DND-41 (cell line): Measurements from ENCODE around the gene DNAH1.

Experiments used
- ATAC-seq: fragments of 200-7000 bp; cut with Tn5 transposase; 3 replicates; pipeline ENCODE4 v1.9.1; 2021; ENCODE audit warnings: low read depth; ENCODE audit not compliant: insufficient read depth
- DNase-seq: peaks from one replicate; pipeline ENCODE4 v3.0.0-alpha.2; 2020
- H2AFZ ChIP-seq: 2 replicates; pipeline ENCODE4 v1.6.0; 2012; ENCODE audit warnings: low read depth, low read length
- H3K27ac ChIP-seq: 2 replicates; pipeline ENCODE4 v1.5.1; 2012; ENCODE audit warnings: low read length, inconsistent platforms
- H3K27me3 ChIP-seq: fragments of 200-600 bp; sonication (generic); 2 replicates; pipeline ENCODE4 v1.6.0; 2012; ENCODE audit warnings: low read length, mild to moderate bottlenecking, inconsistent platforms; ENCODE audit not compliant: insufficient read depth, poor library complexity
- H3K36me3 ChIP-seq: 2 replicates; pipeline ENCODE4 v1.5.1; 2012; ENCODE audit warnings: low read length, inconsistent platforms; ENCODE audit not compliant: insufficient read depth
- H3K4me1 ChIP-seq: 2 replicates; pipeline ENCODE4 v1.5.1; 2012; ENCODE audit warnings: mild to moderate bottlenecking, low read length; ENCODE audit not compliant: insufficient read depth
- H3K4me2 ChIP-seq: 2 replicates; pipeline ENCODE4 v1.6.0; 2012; ENCODE audit warnings: mild to moderate bottlenecking, moderate library complexity, low read length, inconsistent platforms; ENCODE audit not compliant: insufficient read depth
- H3K4me3 ChIP-seq, 2 experiments: fragments of 200-600 bp in 1 of 2; shearing (Covaris generic) in 1 of 2; 2 replicates each; pipeline ENCODE4 v1.5.1; 2012 to 2016; ENCODE audit warnings: inconsistent platforms in 2 of 2, low read length in 2 of 2, mild to moderate bottlenecking in 2 of 2, low read depth in 1 of 2, moderate library complexity in 1 of 2
- H3K79me2 ChIP-seq: 2 replicates; pipeline ENCODE4 v1.6.0; 2012; ENCODE audit warnings: low read length, inconsistent platforms; ENCODE audit not compliant: insufficient read depth
- H3K9ac ChIP-seq: 2 replicates; pipeline ENCODE4 v1.6.0; 2012; ENCODE audit warnings: low read depth, mild to moderate bottlenecking, inconsistent platforms, low read length, moderate library complexity
- H3K9me3 ChIP-seq: 2 replicates; pipeline ENCODE4 v1.5.1; 2012; ENCODE audit warnings: low read length, moderate library complexity, mild to moderate bottlenecking, inconsistent platforms; ENCODE audit not compliant: insufficient read depth, severe bottlenecking
- H4K20me1 ChIP-seq: 2 replicates; pipeline ENCODE4 v1.6.0; 2012; ENCODE audit warnings: low read length; ENCODE audit not compliant: insufficient read depth
- CTCF ChIP-seq: IDR thresholded peaks from 2 replicates; pipeline ENCODE4 v1.5.1; 2012; ENCODE audit warnings: borderline replicate concordance, low read length, moderate library complexity, mild to moderate bottlenecking; ENCODE audit not compliant: poor library complexity, severe bottlenecking; ENCODE audit errors: extremely low read depth
- EZH2 ChIP-seq: IDR thresholded peaks from 3 replicates; pipeline ENCODE4 v1.6.1; 2012; ENCODE audit warnings: borderline replicate concordance, low read depth, mild to moderate bottlenecking, moderate library complexity, low read length, inconsistent platforms; ENCODE audit not compliant: severe bottlenecking

Gene DNAH1

GRCh38 chr3:52422669-52423068, 106.5 kb downstream of the DNAH1 start:
- peaks cover 10% of the 10 kb centered on the region; the same call in 1 of the 2 replicates for H3K36me3 ChIP-seq
- H3K4me1 ChIP-seq, result no peaks in the 10 kb centered on the region
- no peak for TF ChIP-seq EZH2
- no peak for TF ChIP-seq CTCF
- H3K9me3 ChIP-seq, result no peaks in the 10 kb centered on the region
- H3K4me3 ChIP-seq, result no peak overlapping the region
- H3K27ac ChIP-seq, result no peak overlapping the region
- no peaks in the 10 kb centered on the region for H4K20me1 ChIP-seq
- H3K79me2 ChIP-seq, result no peaks in the 10 kb centered on the region; the same call in 1 of the 2 replicates
- H3K27me3 ChIP-seq, result no peaks in the 10 kb centered on the region
- DNase-seq (no peak), ATAC-seq (no peak)
- H3K4me2 ChIP-seq, result no peak overlapping the region
- H2AFZ ChIP-seq, result no peak overlapping the region
- no peak overlapping the region for H3K9ac ChIP-seq

- ATAC-seq (no peak), DNase-seq (no peak)
- TF ChIP-seq EZH2 (no peak), CTCF (no peak)
- Histone ChIP-seq H3K4me3 (no peak overlapping the region), H3K36me3 (peaks cover 9% of the 10 kb centered on the region; the same call in 1 of the 2 replicates), H2AFZ (no peak overlapping the region), H3K79me2 (no peaks in the 10 kb centered on the region), H3K9me3 (no peaks in the 10 kb centered on the region), H3K4me2 (no peak overlapping the region), H3K4me1 (no peaks in the 10 kb centered on the region), H3K9ac (no peak overlapping the region), H4K20me1 (no peaks in the 10 kb centered on the region), H3K27ac (no peak overlapping the region), H3K27me3 (no peaks in the 10 kb centered on the region)
Measured at GRCh38 chr3:52423173-52423572, 107.1 kb downstream of the DNAH1 start.

- H3K4me1 ChIP-seq, result no peaks in the 10 kb centered on the region
- peak; percentile 94 for ATAC-seq
- H3K36me3 ChIP-seq, result no peaks in the 10 kb centered on the region
- H3K9ac ChIP-seq, result no peak overlapping the region
- peak; percentile 52 for DNase-seq
- H4K20me1 ChIP-seq, result no peaks in the 10 kb centered on the region
- TF ChIP-seq EZH2, result no peak
- TF ChIP-seq CTCF, result peak; percentile 88
- no peak overlapping the region for H3K27ac ChIP-seq
- H3K27me3 ChIP-seq, result no peaks in the 10 kb centered on the region
- no peaks in the 10 kb centered on the region for H3K79me2 ChIP-seq
- H3K9me3 ChIP-seq, result no peaks in the 10 kb centered on the region
- no peak overlapping the region for H3K4me2 ChIP-seq
- H2AFZ ChIP-seq, result no peak overlapping the region
- no peak overlapping the region for H3K4me3 ChIP-seq
Measured at GRCh38 chr3:52428151-52429005, 112.3 kb downstream of the DNAH1 start.
